Liver (tissue), 9 donors: Measurements from ENCODE around the gene PLEKHA5. TPM values are rescaled to one million over a fixed set of nuclear protein-coding genes. Genes with fewer than 3 reads are reported as not detected.
"Not testable (repeated sequence)": the region's sequence is repeated elsewhere in the genome, so short reads cannot be mapped to it uniquely, and the experiment has no call there.

ENCODE experiments used
- DNase-seq: peaks from one replicate; pipeline ENCODE4 v3.0.0-alpha.2; 2017; ENCODE audit warnings: low spot score
- H3K27ac ChIP-seq, 2 donors: one replicate each; pipeline ENCODE4 v1.7.0; 2013; ENCODE audit warnings: inconsistent platforms in 2 of 2, low read length in 2 of 2, control low read depth in 1 of 2, low read depth in 1 of 2, mild to moderate bottlenecking in 1 of 2
- H3K27me3 ChIP-seq, 4 donors: one replicate each; pipeline versions ENCODE4 v1.6.1 to v1.7.0; 2013; ENCODE audit warnings: low read length in 3 of 4, inconsistent platforms in 1 of 4, mild to moderate bottlenecking in 1 of 4, moderate library complexity in 1 of 4; ENCODE audit not compliant: control insufficient read depth in 4 of 4, insufficient read depth in 4 of 4
- H3K36me3 ChIP-seq, 4 donors: one replicate each; pipeline versions ENCODE4 v1.6.1 to v1.7.0; 2013; ENCODE audit warnings: low read length in 3 of 4, mild to moderate bottlenecking in 3 of 4, low read depth in 1 of 4, moderate library complexity in 1 of 4; ENCODE audit not compliant: control insufficient read depth in 4 of 4, insufficient read depth in 3 of 4
- H3K4me1 ChIP-seq, 4 donors: one replicate each; pipeline versions ENCODE4 v1.6.1 to v1.7.0; 2013; ENCODE audit warnings: low read length in 3 of 4, mild to moderate bottlenecking in 3 of 4, moderate library complexity in 1 of 4; ENCODE audit not compliant: control insufficient read depth in 4 of 4, insufficient read depth in 4 of 4
- H3K4me3 ChIP-seq, 3 donors: one replicate each; pipeline versions ENCODE4 v1.6.1 to v1.7.0; 2013; ENCODE audit warnings: low read length in 3 of 3, control low read depth in 1 of 3, low read depth in 1 of 3, mild to moderate bottlenecking in 1 of 3
- H3K9ac ChIP-seq, 2 donors: one replicate each; pipeline ENCODE4 v1.7.0; 2013; ENCODE audit warnings: low read length in 2 of 2, mild to moderate bottlenecking in 2 of 2, moderate library complexity in 2 of 2, control low read depth in 1 of 2, low read depth in 1 of 2
- H3K9me3 ChIP-seq, 4 donors: one replicate each; pipeline versions ENCODE4 v1.6.1 to v1.7.0; 2013; ENCODE audit warnings: low read length in 3 of 4; ENCODE audit not compliant: control insufficient read depth in 4 of 4
- EGR1 ChIP-seq, 2 donors: IDR thresholded peaks; 2 replicates each; pipeline ENCODE4 v1.6.1; 2016 to 2018; ENCODE audit warnings: antibody characterized with exemption in 2 of 2, low read depth in 2 of 2
- FOXA2 ChIP-seq: IDR thresholded peaks from 2 replicates; pipeline ENCODE4 v1.6.1; 2016; ENCODE audit warnings: antibody characterized with exemption
- GABPA ChIP-seq, 2 donors: IDR thresholded peaks in 1 of 2; conservative IDR thresholded peaks in 1 of 2; 2 replicates each; pipeline ENCODE4 v1.6.1; 2016; ENCODE audit warnings: antibody characterized with exemption in 2 of 2, mild to moderate bottlenecking in 1 of 2, moderate library complexity in 1 of 2
- HNF4G ChIP-seq: IDR thresholded peaks from 2 replicates; pipeline ENCODE4 v1.6.1; 2016; ENCODE audit warnings: antibody characterized with exemption
- JUND ChIP-seq, 2 donors: IDR thresholded peaks; 2 replicates each; pipeline ENCODE4 v1.6.1; 2016; ENCODE audit warnings: antibody characterized with exemption in 2 of 2
- NR2F2 ChIP-seq: IDR thresholded peaks from 2 replicates; pipeline ENCODE4 v1.6.1; 2016; ENCODE audit warnings: antibody characterized with exemption
- RXRA ChIP-seq, 2 donors: IDR thresholded peaks; 2 replicates each; pipeline ENCODE4 v1.6.1; 2017 to 2018; ENCODE audit warnings: antibody characterized with exemption in 2 of 2, mild to moderate bottlenecking in 1 of 2
- TAF1 ChIP-seq: conservative IDR thresholded peaks from 2 replicates; pipeline ENCODE4 v1.6.1; 2016; ENCODE audit warnings: antibody characterized with exemption, mild to moderate bottlenecking
- YY1 ChIP-seq: IDR thresholded peaks from 2 replicates; pipeline ENCODE4 v1.6.1; 2016; ENCODE audit warnings: antibody characterized with exemption, mild to moderate bottlenecking
- WGBS: extraction: QIAGEN DNeasy Blood & Tissue Kit; methylation state at CpG from one replicate; pipeline ENCODE4 v1.1.7; 2013; 5-methylcytosine and 5-hydroxymethylcytosine counted together
- polyA plus RNA-seq, 2 donors: library from polyadenylated mRNA; stranded (reverse) in 1 of 2; unstranded in 1 of 2; fragments of 200-250 nt in 1 of 2; fragments of >200 nt in 1 of 2; fragmentation: Nextera tagmentation in 1 of 2; extraction: Ambion mirVana in 1 of 2; gene quantifications; one replicate each; pipeline versions ENCODE4 v1.2.1 to v1.2.3, GENCODE V29; 2013 to 2015
- total RNA-seq, 2 donors: library from RNA; depleted of rRNA; stranded (reverse); fragments of >200 nt; gene quantifications; one replicate each; pipeline ENCODE4 v1.2.3, GENCODE V29; 2014
- TF ChIP-seq, protein P1 (sequence below): IDR thresholded peaks from 2 replicates; pipeline ENCODE4 v1.6.1; 2016; ENCODE audit warnings: antibody characterized with exemption
- TF ChIP-seq, protein P2 (sequence below): IDR thresholded peaks from 2 replicates; pipeline ENCODE4 v1.6.1; 2016; ENCODE audit warnings: antibody characterized with exemption
- TF ChIP-seq, protein P3 (sequence below): IDR thresholded peaks from 2 replicates; pipeline ENCODE4 v1.6.1; 2016; ENCODE audit warnings: antibody characterized with exemption
- TF ChIP-seq, protein P4 (sequence below): fragments of 150-350 bp; IDR thresholded peaks from 2 replicates; pipeline ENCODE4 v1.5.1; 2017; ENCODE audit warnings: improper control_type of control experiment, low read depth, low read length; ENCODE audit not compliant: missing input control
- TF ChIP-seq, protein P5 (sequence below): IDR thresholded peaks from 2 replicates; pipeline ENCODE4 v1.6.1; 2016; ENCODE audit warnings: antibody characterized with exemption, mild to moderate bottlenecking
- donor health status: healthy.
- donor health status: healthy.
- donor health status: healthy.
- donor health status: healthy.
- donor health status: healthy.

The PLEKHA5 gene
- total and polyA plus RNA-seq, 4 donors = 4.6 to 25.5 (median 16.8) TPM

DNA sequence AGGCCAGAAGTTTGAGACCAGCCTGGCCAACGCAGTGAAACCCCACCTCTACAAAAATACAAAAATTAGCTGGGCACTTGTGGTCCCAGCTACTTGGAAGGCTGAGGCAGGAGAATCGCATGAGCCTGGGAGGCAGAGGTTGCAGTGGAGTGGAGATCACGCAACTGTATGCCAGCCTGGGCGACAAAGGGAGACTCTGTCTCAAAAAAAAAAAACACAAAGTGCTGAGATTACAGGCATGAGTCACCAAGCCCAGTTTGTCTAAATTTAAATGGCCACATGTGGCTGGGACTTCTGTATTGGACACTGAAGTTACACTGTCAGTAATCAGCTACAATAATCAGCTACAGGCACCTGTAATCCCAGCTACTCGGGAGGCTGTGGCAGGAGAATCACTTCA lies 208.9 kb downstream of the PLEKHA5 start:
- TF ChIP-seq, protein P1, sequence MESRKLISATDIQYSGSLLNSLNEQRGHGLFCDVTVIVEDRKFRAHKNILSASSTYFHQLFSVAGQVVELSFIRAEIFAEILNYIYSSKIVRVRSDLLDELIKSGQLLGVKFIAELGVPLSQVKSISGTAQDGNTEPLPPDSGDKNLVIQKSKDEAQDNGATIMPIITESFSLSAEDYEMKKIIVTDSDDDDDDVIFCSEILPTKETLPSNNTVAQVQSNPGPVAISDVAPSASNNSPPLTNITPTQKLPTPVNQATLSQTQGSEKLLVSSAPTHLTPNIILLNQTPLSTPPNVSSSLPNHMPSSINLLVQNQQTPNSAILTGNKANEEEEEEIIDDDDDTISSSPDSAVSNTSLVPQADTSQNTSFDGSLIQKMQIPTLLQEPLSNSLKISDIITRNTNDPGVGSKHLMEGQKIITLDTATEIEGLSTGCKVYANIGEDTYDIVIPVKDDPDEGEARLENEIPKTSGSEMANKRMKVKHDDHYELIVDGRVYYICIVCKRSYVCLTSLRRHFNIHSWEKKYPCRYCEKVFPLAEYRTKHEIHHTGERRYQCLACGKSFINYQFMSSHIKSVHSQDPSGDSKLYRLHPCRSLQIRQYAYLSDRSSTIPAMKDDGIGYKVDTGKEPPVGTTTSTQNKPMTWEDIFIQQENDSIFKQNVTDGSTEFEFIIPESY = no peak
- TF ChIP-seq FOXA2 (no peak), GABPA (IDR thresholded peaks at IDR 0.05 in 1 of 2, conservative IDR thresholded peaks at IDR 0.05 in 1 of 2) (no peak), TAF1 (no peak), EGR1 (IDR thresholded peaks at IDR 0.05; ENCODE audit: low read depth in 2 of 2) (no peak)
- TF ChIP-seq, protein P2, sequence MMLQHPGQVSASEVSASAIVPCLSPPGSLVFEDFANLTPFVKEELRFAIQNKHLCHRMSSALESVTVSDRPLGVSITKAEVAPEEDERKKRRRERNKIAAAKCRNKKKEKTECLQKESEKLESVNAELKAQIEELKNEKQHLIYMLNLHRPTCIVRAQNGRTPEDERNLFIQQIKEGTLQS = no peak
- peaks cover 6 to 20% (median 14%) of the 10 kb centered on the region in 4 donors for H3K36me3 ChIP-seq
- WGBS = 97% methylated on average over 5 of the region's 5 CpGs
- H3K27ac ChIP-seq = no peak overlapping the region
- no peaks in the 10 kb centered on the region for H3K4me1 ChIP-seq
- no peak for DNase-seq
- H3K9me3 ChIP-seq = peaks cover 0 to 3% (median under 1%) of the 10 kb centered on the region in 4 donors
- H3K4me3 ChIP-seq = no peak overlapping the region
- H3K9ac ChIP-seq = no peak overlapping the region
- no peaks in the 10 kb centered on the region for H3K27me3 ChIP-seq

DNA sequence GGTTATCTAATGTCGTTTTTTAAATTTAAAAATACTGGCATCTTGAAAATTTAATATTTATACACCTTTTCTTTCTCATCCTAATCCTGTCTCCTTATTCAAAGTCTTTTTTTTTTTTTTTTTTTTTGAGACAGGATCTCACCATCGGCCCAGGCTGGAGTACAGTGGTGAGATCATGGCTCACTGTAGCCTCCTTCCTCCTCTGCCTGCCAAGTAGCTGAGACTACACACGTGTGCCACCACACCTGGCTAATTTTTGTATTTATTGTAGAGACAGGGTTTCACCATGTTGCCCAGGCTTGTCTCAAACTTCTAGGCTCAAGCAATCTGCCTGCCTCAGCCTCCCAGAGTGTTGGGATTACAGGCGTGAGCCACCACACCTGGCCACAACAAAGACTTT lies 221.3 kb downstream of the PLEKHA5 start:
- H3K4me3 ChIP-seq, H3K9ac ChIP-seq, H3K27ac ChIP-seq, H3K9me3 ChIP-seq, DNase-seq, H3K27me3 ChIP-seq, H3K4me1 ChIP-seq: not testable (repeated sequence)
- WGBS = 92% methylated on average over 4 of the region's 4 CpGs
- H3K36me3 ChIP-seq = peaks cover 0 to 36% (median 30%) of the 10 kb centered on the region in 4 donors

DNA sequence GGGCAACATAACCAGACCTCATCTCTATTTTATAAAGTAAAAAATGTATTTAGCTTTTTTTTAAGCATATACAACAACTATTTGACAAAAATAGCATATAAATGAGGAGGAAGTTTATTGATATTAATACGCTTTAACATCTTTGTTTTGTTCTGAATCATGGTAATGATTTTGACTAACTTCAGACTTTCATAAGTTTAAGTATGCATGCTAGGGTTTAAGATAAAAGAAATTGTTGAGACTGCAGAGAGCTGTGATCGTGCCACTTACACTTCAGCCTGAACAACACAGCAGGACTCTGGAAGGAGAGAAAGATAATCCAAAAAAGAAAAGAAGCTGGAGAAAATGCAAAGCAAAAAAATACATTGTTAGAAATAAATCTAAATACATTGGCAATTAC lies 221.8 kb downstream of the PLEKHA5 start:
- TF ChIP-seq NR2F2 (no peak), HNF4G (no peak), FOXA2 (no peak), RXRA (IDR thresholded peaks at IDR 0.05) (no peak), GABPA (IDR thresholded peaks at IDR 0.05 in 1 of 2, conservative IDR thresholded peaks at IDR 0.05 in 1 of 2) (no peak), YY1 (no peak), JUND (IDR thresholded peaks at IDR 0.05) (no peak)
- TF ChIP-seq, protein P3, sequence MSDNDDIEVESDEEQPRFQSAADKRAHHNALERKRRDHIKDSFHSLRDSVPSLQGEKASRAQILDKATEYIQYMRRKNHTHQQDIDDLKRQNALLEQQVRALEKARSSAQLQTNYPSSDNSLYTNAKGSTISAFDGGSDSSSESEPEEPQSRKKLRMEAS = no peak
- TF ChIP-seq, protein P1 = no peak
- TF ChIP-seq, protein P4, sequence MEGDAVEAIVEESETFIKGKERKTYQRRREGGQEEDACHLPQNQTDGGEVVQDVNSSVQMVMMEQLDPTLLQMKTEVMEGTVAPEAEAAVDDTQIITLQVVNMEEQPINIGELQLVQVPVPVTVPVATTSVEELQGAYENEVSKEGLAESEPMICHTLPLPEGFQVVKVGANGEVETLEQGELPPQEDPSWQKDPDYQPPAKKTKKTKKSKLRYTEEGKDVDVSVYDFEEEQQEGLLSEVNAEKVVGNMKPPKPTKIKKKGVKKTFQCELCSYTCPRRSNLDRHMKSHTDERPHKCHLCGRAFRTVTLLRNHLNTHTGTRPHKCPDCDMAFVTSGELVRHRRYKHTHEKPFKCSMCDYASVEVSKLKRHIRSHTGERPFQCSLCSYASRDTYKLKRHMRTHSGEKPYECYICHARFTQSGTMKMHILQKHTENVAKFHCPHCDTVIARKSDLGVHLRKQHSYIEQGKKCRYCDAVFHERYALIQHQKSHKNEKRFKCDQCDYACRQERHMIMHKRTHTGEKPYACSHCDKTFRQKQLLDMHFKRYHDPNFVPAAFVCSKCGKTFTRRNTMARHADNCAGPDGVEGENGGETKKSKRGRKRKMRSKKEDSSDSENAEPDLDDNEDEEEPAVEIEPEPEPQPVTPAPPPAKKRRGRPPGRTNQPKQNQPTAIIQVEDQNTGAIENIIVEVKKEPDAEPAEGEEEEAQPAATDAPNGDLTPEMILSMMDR = no peak
- TF ChIP-seq, protein P5, sequence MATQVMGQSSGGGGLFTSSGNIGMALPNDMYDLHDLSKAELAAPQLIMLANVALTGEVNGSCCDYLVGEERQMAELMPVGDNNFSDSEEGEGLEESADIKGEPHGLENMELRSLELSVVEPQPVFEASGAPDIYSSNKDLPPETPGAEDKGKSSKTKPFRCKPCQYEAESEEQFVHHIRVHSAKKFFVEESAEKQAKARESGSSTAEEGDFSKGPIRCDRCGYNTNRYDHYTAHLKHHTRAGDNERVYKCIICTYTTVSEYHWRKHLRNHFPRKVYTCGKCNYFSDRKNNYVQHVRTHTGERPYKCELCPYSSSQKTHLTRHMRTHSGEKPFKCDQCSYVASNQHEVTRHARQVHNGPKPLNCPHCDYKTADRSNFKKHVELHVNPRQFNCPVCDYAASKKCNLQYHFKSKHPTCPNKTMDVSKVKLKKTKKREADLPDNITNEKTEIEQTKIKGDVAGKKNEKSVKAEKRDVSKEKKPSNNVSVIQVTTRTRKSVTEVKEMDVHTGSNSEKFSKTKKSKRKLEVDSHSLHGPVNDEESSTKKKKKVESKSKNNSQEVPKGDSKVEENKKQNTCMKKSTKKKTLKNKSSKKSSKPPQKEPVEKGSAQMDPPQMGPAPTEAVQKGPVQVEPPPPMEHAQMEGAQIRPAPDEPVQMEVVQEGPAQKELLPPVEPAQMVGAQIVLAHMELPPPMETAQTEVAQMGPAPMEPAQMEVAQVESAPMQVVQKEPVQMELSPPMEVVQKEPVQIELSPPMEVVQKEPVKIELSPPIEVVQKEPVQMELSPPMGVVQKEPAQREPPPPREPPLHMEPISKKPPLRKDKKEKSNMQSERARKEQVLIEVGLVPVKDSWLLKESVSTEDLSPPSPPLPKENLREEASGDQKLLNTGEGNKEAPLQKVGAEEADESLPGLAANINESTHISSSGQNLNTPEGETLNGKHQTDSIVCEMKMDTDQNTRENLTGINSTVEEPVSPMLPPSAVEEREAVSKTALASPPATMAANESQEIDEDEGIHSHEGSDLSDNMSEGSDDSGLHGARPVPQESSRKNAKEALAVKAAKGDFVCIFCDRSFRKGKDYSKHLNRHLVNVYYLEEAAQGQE = no peak
- Histone ChIP-seq H3K9me3 (no peaks in the 10 kb centered on the region), H3K9ac (no peak overlapping the region), H3K27ac (no peak overlapping the region), H3K4me3 (no peak overlapping the region), H3K27me3 (no peaks in the 10 kb centered on the region), H3K36me3 (peaks cover 0 to 40% (median 33%) of the 10 kb centered on the region in 4 donors), H3K4me1 (no peaks in the 10 kb centered on the region)
- no peak for DNase-seq
- 94% methylated on average over 2 of the region's 2 CpGs for WGBS
